ENCODE measurements around the gene CORIN. TPM values are rescaled to one million over a fixed set of nuclear protein-coding genes. Genes with fewer than 3 reads are reported as not detected.
"Not testable (repeated sequence)": the region's sequence is repeated elsewhere in the genome, so short reads cannot be mapped to it uniquely, and the experiment has no call there.

Gene CORIN
- total and polyA plus RNA-seq, 7 donors = under 0.01 to 2.5 (median 0.34) TPM

DNA sequence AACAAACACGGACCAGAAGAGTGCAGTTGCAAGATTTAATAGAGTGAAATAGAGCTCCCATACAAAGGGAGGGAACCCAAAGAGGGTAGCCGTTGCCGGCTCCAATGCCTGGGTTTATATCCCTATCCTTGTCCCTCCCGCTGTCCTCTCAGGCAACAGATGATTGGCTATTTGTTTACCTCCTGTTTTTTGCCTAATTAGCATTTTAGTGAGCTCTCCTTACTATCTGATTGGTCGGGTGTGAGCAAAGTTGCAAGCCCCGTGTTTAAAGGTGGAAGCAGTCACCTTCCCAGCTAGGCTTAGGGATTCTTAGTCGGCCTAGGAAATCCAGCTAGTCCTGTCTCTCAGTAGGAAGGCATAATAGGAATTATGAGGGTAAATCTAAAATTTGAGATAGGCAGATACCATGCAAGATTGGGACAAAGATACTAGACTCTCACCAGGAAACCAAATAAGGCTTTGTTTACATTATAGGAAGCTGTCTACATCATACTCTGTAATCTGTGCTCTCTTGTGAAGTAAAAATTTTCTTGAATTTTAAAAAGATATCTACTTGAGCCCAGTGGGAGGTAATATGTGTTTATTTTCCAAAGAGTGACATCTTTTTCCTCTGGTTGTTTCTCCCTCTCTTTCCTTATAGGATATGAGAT lies 286.8 kb downstream of the CORIN start:
- WGBS, 2 donors = 96 to 97% methylated on average over 7 of the region's 7 CpGs
- peaks cover 6 to 61% (median 19%) of the 10 kb centered on the region in 4 donors for H3K36me3 ChIP-seq

DNA sequence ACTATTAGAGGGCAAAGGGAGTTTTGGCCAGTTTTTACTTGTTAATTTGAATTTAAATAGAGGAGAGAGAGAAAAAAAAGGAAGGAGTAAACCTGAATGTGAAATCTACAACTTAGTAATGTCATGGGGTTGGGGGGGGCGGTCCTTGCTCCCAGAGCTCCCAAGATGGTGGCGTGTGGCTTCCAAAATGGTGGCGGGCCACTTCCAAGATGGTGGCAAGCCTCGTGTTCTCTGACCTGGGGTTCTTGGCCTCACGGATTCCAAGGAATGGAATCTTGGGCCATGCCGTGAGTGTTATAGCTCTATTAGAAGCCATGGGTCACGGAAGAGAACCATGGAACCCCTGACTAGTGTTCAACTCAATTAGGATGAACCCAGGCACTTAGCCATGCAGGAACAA lies 287.5 kb downstream of the CORIN start:
- H3K27ac ChIP-seq; H3K4me1 ChIP-seq; H3K4me3 ChIP-seq; H3K27me3 ChIP-seq; DNase-seq; intact Hi-C loops (cut with DNase I); H3K9me3 ChIP-seq: not testable (repeated sequence)
- WGBS, 2 donors = 92 to 96% methylated on average over 7 of the region's 7 CpGs
- peaks cover 6 to 61% (median 19%) of the 10 kb centered on the region in 4 donors for H3K36me3 ChIP-seq

More for the DNA sequence above, 286.8 kb downstream of the CORIN start:
- Histone ChIP-seq H3K27me3 (no peaks in the 10 kb centered on the region), H3K9me3 (no peaks in the 10 kb centered on the region), H3K4me1 (no peaks in the 10 kb centered on the region), H3K4me3 (no peak overlapping the region), H3K27ac (no peak overlapping the region)
- no peak for DNase-seq
- TF ChIP-seq, protein P1, sequence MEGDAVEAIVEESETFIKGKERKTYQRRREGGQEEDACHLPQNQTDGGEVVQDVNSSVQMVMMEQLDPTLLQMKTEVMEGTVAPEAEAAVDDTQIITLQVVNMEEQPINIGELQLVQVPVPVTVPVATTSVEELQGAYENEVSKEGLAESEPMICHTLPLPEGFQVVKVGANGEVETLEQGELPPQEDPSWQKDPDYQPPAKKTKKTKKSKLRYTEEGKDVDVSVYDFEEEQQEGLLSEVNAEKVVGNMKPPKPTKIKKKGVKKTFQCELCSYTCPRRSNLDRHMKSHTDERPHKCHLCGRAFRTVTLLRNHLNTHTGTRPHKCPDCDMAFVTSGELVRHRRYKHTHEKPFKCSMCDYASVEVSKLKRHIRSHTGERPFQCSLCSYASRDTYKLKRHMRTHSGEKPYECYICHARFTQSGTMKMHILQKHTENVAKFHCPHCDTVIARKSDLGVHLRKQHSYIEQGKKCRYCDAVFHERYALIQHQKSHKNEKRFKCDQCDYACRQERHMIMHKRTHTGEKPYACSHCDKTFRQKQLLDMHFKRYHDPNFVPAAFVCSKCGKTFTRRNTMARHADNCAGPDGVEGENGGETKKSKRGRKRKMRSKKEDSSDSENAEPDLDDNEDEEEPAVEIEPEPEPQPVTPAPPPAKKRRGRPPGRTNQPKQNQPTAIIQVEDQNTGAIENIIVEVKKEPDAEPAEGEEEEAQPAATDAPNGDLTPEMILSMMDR (IDR thresholded peaks at IDR 0.05) = no peak
- TF ChIP-seq POLR2AphosphoS5 (IDR thresholded peaks at IDR 0.05) (no peak), EP300 (IDR thresholded peaks at IDR 0.05) (no peak), POLR2A (IDR thresholded peaks at IDR 0.05) (no peak)
- intact Hi-C loops (cut with DNase I) = no loop called here

Small RNA genes lying within 50 kb of the gene (small RNA-seq; reads per million reads assigned to genes)
- gene MIR8053 = 0 to 0.11 (median 0) reads per million in 3 donors

Other genes with a start within 250 kb of the CORIN start
- gene NFXL1, start 76.5 kb upstream of the CORIN start, total RNA-seq = 10 to 100 TPM in 3 of 4 donors, 1 to 10 TPM in 1; 8.0 to 20.5 (median 15.8) TPM
- gene NFXL1, start 76.5 kb upstream of the CORIN start, polyA plus RNA-seq = 1 to 10 TPM; 1.8 to 4.8 (median 3.7) TPM
- gene CNGA1, start 178.6 kb upstream of the CORIN start, total RNA-seq = under 1 TPM in 1 of 4 donors, not detected in 3; 0.16 TPM
- gene CNGA1, start 178.6 kb upstream of the CORIN start, polyA plus RNA-seq = 1 to 10 TPM in 2 of 3 donors, under 1 TPM in 1; 0.90 to 3.0 (median 2.4) TPM
- gene NIPAL1, start 178.7 kb upstream of the CORIN start, total RNA-seq = under 1 TPM in 3 of 4 donors, not detected in 1; 0.33 to 0.81 (median 0.36) TPM
- gene NIPAL1, start 178.7 kb upstream of the CORIN start, polyA plus RNA-seq = 1 to 10 TPM; 5.8 to 8.6 (median 6.6) TPM